H9 (cell line): Measurements from ENCODE around the gene SRRM3. TPM values are rescaled to one million over a fixed set of nuclear protein-coding genes. Genes with fewer than 3 reads are reported as not detected.

ENCODE experiments used
- DNase-seq: peaks from one replicate; pipeline ENCODE4 v3.0.0-alpha.2; 2017
- H2AFZ ChIP-seq: one replicate; pipeline ENCODE4 v1.6.1; 2013; ENCODE audit warnings: mild to moderate bottlenecking, low read length, control low read depth, moderate library complexity
- H2AK5ac ChIP-seq: 2 replicates; pipeline ENCODE4 v1.6.1; 2013; ENCODE audit warnings: low read length, control low read depth, mixed read lengths; ENCODE audit not compliant: insufficient read length
- H2BK120ac ChIP-seq: one replicate; pipeline ENCODE4 v1.6.1; 2013; ENCODE audit warnings: low read depth, mild to moderate bottlenecking, low read length, control low read depth, inconsistent platforms; ENCODE audit not compliant: poor library complexity, severe bottlenecking
- H2BK12ac ChIP-seq: 2 replicates; pipeline ENCODE4 v1.6.1; 2013; ENCODE audit warnings: low read length, control low read depth, mixed read lengths, low read depth; ENCODE audit not compliant: insufficient read length
- H2BK15ac ChIP-seq: 2 replicates; pipeline ENCODE4 v1.6.1; 2013; ENCODE audit warnings: low read depth, low read length, control low read depth
- H2BK20ac ChIP-seq: one replicate; pipeline ENCODE4 v1.6.1; 2013; ENCODE audit warnings: low read depth, mild to moderate bottlenecking, low read length, control low read depth, inconsistent platforms; ENCODE audit not compliant: poor library complexity, severe bottlenecking
- H2BK5ac ChIP-seq: 2 replicates; pipeline ENCODE4 v1.6.1; 2013; ENCODE audit warnings: low read length, control low read depth, mixed read lengths; ENCODE audit not compliant: insufficient read length
- H3K14ac ChIP-seq: 2 replicates; pipeline ENCODE4 v1.6.1; 2013; ENCODE audit warnings: low read length, control low read depth; ENCODE audit not compliant: insufficient read depth
- H3K18ac ChIP-seq: 2 replicates; pipeline ENCODE4 v1.6.1; 2013; ENCODE audit warnings: low read depth, mild to moderate bottlenecking, mixed read lengths, low read length, control low read depth; ENCODE audit not compliant: insufficient read length
- H3K23ac ChIP-seq: 2 replicates; pipeline ENCODE4 v1.6.1; 2013; ENCODE audit warnings: low read length, control low read depth, mixed read lengths, low read depth; ENCODE audit not compliant: insufficient read length
- H3K23me2 ChIP-seq: 2 replicates; pipeline ENCODE4 v1.6.1; 2013; ENCODE audit warnings: low read depth, mild to moderate bottlenecking, mixed read lengths, low read length, control low read depth; ENCODE audit not compliant: insufficient read length, poor library complexity, severe bottlenecking
- H3K27ac ChIP-seq: 2 replicates; pipeline ENCODE4 v1.5.1; 2013; ENCODE audit warnings: low read length, control low read depth, mixed read lengths, low read depth; ENCODE audit not compliant: insufficient read length
- H3K27me3 ChIP-seq: 2 replicates; pipeline ENCODE4 v1.6.1; 2013; ENCODE audit warnings: low read length, control low read depth, inconsistent platforms; ENCODE audit not compliant: insufficient read depth
- H3K4ac ChIP-seq: 2 replicates; pipeline ENCODE4 v1.6.1; 2013; ENCODE audit warnings: low read depth, mild to moderate bottlenecking, control low read depth, inconsistent platforms, low read length, moderate library complexity
- H3K4me1 ChIP-seq: 2 replicates; pipeline ENCODE4 v1.6.1; 2013; ENCODE audit warnings: low read length, control low read depth, inconsistent platforms; ENCODE audit not compliant: insufficient read depth
- H3K4me2 ChIP-seq: 2 replicates; pipeline ENCODE4 v1.6.1; 2013; ENCODE audit warnings: low read length, control low read depth, mixed read lengths; ENCODE audit not compliant: insufficient read length, insufficient read depth
- H3K56ac ChIP-seq: 2 replicates; pipeline ENCODE4 v1.6.1; 2013; ENCODE audit warnings: low read depth, mild to moderate bottlenecking, mixed read lengths, low read length, control low read depth; ENCODE audit not compliant: insufficient read length
- H3K79me1 ChIP-seq: 2 replicates; pipeline ENCODE4 v1.6.1; 2013; ENCODE audit warnings: low read depth, mild to moderate bottlenecking, moderate library complexity, low read length, control low read depth, inconsistent platforms; ENCODE audit not compliant: insufficient read depth, poor library complexity, severe bottlenecking
- H3K79me2 ChIP-seq: 2 replicates; pipeline ENCODE4 v1.6.1; 2013; ENCODE audit warnings: low read length, control low read depth, inconsistent platforms; ENCODE audit not compliant: insufficient read depth
- H3K9ac ChIP-seq: 2 replicates; pipeline ENCODE4 v1.6.1; 2013; ENCODE audit warnings: low read length, control low read depth, mixed read lengths; ENCODE audit not compliant: insufficient read length; ENCODE audit errors: extremely low read depth
- H3K9me3 ChIP-seq: one replicate; pipeline ENCODE4 v1.6.1; 2013; ENCODE audit warnings: low read depth, low read length, inconsistent platforms; ENCODE audit not compliant: control insufficient read depth
- H3T11ph ChIP-seq: one replicate; pipeline ENCODE4 v1.6.1; 2013; ENCODE audit warnings: mild to moderate bottlenecking, low read length, control low read depth, inconsistent platforms
- H4K20me1 ChIP-seq: one replicate; pipeline ENCODE4 v1.6.1; 2013; ENCODE audit not compliant: control insufficient read depth, insufficient read length, insufficient read depth
- H4K5ac ChIP-seq: 2 replicates; pipeline ENCODE4 v1.6.1; 2013; ENCODE audit warnings: low read depth, mild to moderate bottlenecking, mixed read lengths, low read length, control low read depth; ENCODE audit not compliant: insufficient read length
- H4K8ac ChIP-seq: replicated peaks from 2 replicates; pipeline ENCODE4 v1.6.1; 2013; ENCODE audit warnings: low read length, control low read depth, mixed read lengths, low read depth; ENCODE audit not compliant: insufficient read length
- H4K91ac ChIP-seq: 2 replicates; pipeline ENCODE4 v1.6.1; 2013; ENCODE audit warnings: low read depth, mild to moderate bottlenecking, moderate library complexity, mixed read lengths, low read length, control low read depth; ENCODE audit not compliant: insufficient read length
- H3K27ac Mint-ChIP-seq, 3 experiments: 2 replicates in 2 of 3; 3 replicates in 1 of 3; pipeline ENCODE4 v1.8.0; 2020 to 2021; ENCODE audit warnings: mixed read lengths in 3 of 3, mild to moderate bottlenecking in 1 of 3, moderate library complexity in 1 of 3
- H3K27me3 Mint-ChIP-seq: 2 replicates; pipeline ENCODE4 v1.8.0; 2021; ENCODE audit warnings: low read depth, mild to moderate bottlenecking, moderate library complexity, mixed read lengths
- H3K36me3 Mint-ChIP-seq, 3 experiments: 2 replicates in 2 of 3; 3 replicates in 1 of 3; pipeline ENCODE4 v1.8.0; 2020 to 2021; ENCODE audit warnings: low read depth in 3 of 3, mixed read lengths in 3 of 3; ENCODE audit not compliant: insufficient read depth in 1 of 3
- H3K4me1 Mint-ChIP-seq, 2 experiments: 2 replicates each; pipeline ENCODE4 v1.8.0; 2020; ENCODE audit warnings: mixed read lengths in 2 of 2
- H3K4me3 Mint-ChIP-seq, 2 experiments: 2 replicates in 1 of 2; 3 replicates in 1 of 2; pipeline ENCODE4 v1.8.0; 2020 to 2021; ENCODE audit warnings: mild to moderate bottlenecking in 2 of 2, mixed read lengths in 2 of 2, moderate library complexity in 1 of 2
- H3K9me3 Mint-ChIP-seq, 2 experiments: 2 replicates in 1 of 2; 3 replicates in 1 of 2; pipeline ENCODE4 v1.8.0; 2020; ENCODE audit warnings: mild to moderate bottlenecking in 2 of 2, mixed read lengths in 2 of 2, moderate library complexity in 1 of 2
- WGBS: extraction: QIAGEN DNeasy Blood & Tissue Kit; methylation state at CpG from one replicate; pipeline ENCODE4 v1.1.7; 2013; ENCODE audit warnings: missing lambda C conversion rate, low lambda C conversion rate, mixed read lengths; ENCODE audit not compliant: insufficient read length; ENCODE audit errors: extremely low coverage; 5-methylcytosine and 5-hydroxymethylcytosine counted together
- total RNA-seq: library from RNA; stranded (reverse); gene quantifications from 2 replicates; pipeline ENCODE4 v1.2.1, GENCODE V29; 2021
- TF ChIP-seq, protein P1 (sequence below): fragments of 200-600 bp; sonication (generic); conservative IDR thresholded peaks from 3 replicates; pipeline ENCODE4 v1.8.0; 2021; ENCODE audit warnings: antibody characterized with exemption, mild to moderate bottlenecking

SRRM3 gene
- total RNA-seq, 1 experiment from 2014 or later = 11.0 TPM

DNA sequence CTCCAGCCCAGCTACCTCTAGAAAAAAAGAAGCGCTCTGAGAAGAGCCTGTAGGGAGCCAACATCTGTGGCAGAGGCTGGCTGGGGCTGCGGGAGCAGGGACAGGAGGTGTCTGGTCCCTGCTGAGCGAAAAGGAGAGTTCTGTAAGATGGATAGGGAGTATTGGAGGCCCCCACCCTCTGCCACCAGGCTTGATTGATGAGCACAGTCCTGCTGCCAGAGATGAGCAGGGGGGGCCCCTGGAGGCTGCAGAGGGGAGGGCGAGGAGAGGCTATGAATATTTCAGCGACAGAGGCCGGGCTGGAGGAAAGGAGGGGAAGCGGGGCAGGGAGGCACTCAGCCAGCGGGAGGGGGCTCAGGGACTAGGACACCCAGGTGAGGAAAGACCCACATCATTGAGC is 56.3 kb downstream of the SRRM3 start:
- Histone ChIP-seq H4K5ac (no peak overlapping the region), H3K23me2 (peaks cover 3% of the 10 kb centered on the region), H2AK5ac (no peak overlapping the region), H3K27ac (no peak overlapping the region), H4K20me1 (peaks cover 3% of the 10 kb centered on the region), H3T11ph (no peak overlapping the region), H3K4me2 (no peak overlapping the region), H3K4ac (no peak overlapping the region), H2BK120ac (no peak overlapping the region), H2BK5ac (no peak overlapping the region), H3K56ac (no peak overlapping the region), H4K8ac (no peak overlapping the region), H3K27me3 (no peaks in the 10 kb centered on the region), H3K9me3 (no peaks in the 10 kb centered on the region), H2BK12ac (no peak overlapping the region), H3K18ac (no peak overlapping the region), H3K9ac (no peak overlapping the region), H3K79me1 (no peaks in the 10 kb centered on the region), H3K23ac (no peak overlapping the region), H4K91ac (no peak overlapping the region), H2BK15ac (no peak overlapping the region), H2BK20ac (no peak overlapping the region), H2AFZ (no peak overlapping the region), H3K79me2 (no peaks in the 10 kb centered on the region), H3K4me1 (peaks cover 8% of the 10 kb centered on the region; the same call in 1 of the 2 replicates), H3K14ac (no peak overlapping the region; the same call in 1 of the 2 replicates)
- DNase-seq = no peak
- peak overlapping the region in 1 of 2 experiments; percentile 9; a peak in 1 of 5 replicates for H3K4me3 Mint-ChIP-seq
- H3K4me1 Mint-ChIP-seq = peaks cover 16 to 32% of the 10 kb centered on the region in 2 experiments
- no peak overlapping the region; a peak in 1 of 7 replicates for H3K27ac Mint-ChIP-seq
- TF ChIP-seq, protein P1, sequence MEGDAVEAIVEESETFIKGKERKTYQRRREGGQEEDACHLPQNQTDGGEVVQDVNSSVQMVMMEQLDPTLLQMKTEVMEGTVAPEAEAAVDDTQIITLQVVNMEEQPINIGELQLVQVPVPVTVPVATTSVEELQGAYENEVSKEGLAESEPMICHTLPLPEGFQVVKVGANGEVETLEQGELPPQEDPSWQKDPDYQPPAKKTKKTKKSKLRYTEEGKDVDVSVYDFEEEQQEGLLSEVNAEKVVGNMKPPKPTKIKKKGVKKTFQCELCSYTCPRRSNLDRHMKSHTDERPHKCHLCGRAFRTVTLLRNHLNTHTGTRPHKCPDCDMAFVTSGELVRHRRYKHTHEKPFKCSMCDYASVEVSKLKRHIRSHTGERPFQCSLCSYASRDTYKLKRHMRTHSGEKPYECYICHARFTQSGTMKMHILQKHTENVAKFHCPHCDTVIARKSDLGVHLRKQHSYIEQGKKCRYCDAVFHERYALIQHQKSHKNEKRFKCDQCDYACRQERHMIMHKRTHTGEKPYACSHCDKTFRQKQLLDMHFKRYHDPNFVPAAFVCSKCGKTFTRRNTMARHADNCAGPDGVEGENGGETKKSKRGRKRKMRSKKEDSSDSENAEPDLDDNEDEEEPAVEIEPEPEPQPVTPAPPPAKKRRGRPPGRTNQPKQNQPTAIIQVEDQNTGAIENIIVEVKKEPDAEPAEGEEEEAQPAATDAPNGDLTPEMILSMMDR = peak; percentile 38; the same call in 2 of the 3 replicates
- H3K27me3 Mint-ChIP-seq = no peaks in the 10 kb centered on the region; the same call in 1 of the 2 replicates
- H3K36me3 Mint-ChIP-seq = peaks cover 3 to 12% (median 11%) of the 10 kb centered on the region in 3 experiments
- no peaks in the 10 kb centered on the region for H3K9me3 Mint-ChIP-seq
- no CpG with 5 or more reads among the region's 8 CpGs for WGBS
